AG20443 (cell line): ENCODE measurements around the gene PIGL.
"Not testable (repeated sequence)": the region's sequence is repeated elsewhere in the genome, so short reads cannot be mapped to it uniquely, and the experiment has no call there.

Experiments
- DNase-seq: peaks from one replicate; pipeline ENCODE4 v3.0.0; 2012; ENCODE audit warnings: low spot score, mixed read lengths

PIGL gene

GRCh38 chr17:16273929-16274339 lies 56.9 kb downstream of the PIGL start:
- no peak for DNase-seq

GRCh38 chr17:16275024-16275423 lies 58.0 kb downstream of the PIGL start:
- DNase-seq: no peak

- no peak for DNase-seq
Measured at GRCh38 chr17:16277163-16277562, 60.2 kb downstream of the PIGL start.

GRCh38 chr17:16281351-16281750 lies 64.3 kb downstream of the PIGL start:
- no peak for DNase-seq

GRCh38 chr17:16282522-16282921 lies 65.5 kb downstream of the PIGL start:
- peak; percentile 63 for DNase-seq

GRCh38 chr17:16283705-16284104 lies 66.7 kb downstream of the PIGL start:
- no peak for DNase-seq

- no peak for DNase-seq
Measured at GRCh38 chr17:16285646-16286008, 68.6 kb downstream of the PIGL start.

- DNase-seq: peak; percentile 90
Measured at GRCh38 chr17:16286009-16286946, 69.3 kb downstream of the PIGL start.

- no peak for DNase-seq
Measured at GRCh38 chr17:16286947-16287562, 70.0 kb downstream of the PIGL start.

GRCh38 chr17:16287563-16288027 lies 70.6 kb downstream of the PIGL start:
- DNase-seq: peak; percentile 75

GRCh38 chr17:16288860-16289571 lies 72.0 kb downstream of the PIGL start:
- no peak for DNase-seq

GRCh38 chr17:16293931-16294330 lies 76.9 kb downstream of the PIGL start:
- DNase-seq: peak; percentile 1

- DNase-seq: peak; percentile 3
Measured at GRCh38 chr17:16294560-16294959, 77.5 kb downstream of the PIGL start.

GRCh38 chr17:16296072-16296471 lies 79.1 kb downstream of the PIGL start:
- not testable (repeated sequence) for DNase-seq

- no peak for DNase-seq
Measured at GRCh38 chr17:16297367-16298139, 80.5 kb downstream of the PIGL start.

GRCh38 chr17:16298140-16298662 lies 81.2 kb downstream of the PIGL start:
- peak; percentile 1 for DNase-seq

GRCh38 chr17:16300554-16300953 lies 83.5 kb downstream of the PIGL start:
- DNase-seq: no peak

- DNase-seq: no peak
Measured at GRCh38 chr17:16301963-16302855, 85.2 kb downstream of the PIGL start.

- DNase-seq: no peak
Measured at GRCh38 chr17:16302856-16303255, 85.8 kb downstream of the PIGL start.

GRCh38 chr17:16304830-16305229 lies 87.8 kb downstream of the PIGL start:
- no peak for DNase-seq

GRCh38 chr17:16306211-16306610 lies 89.2 kb downstream of the PIGL start:
- no peak for DNase-seq
